C4-2B (cell line): ENCODE measurements around the gene MYBPC3.

Experiments used
- CTCF ChIP-seq: fragments of 450-650 bp; conservative IDR thresholded peaks from 2 replicates; pipeline ENCODE4 v1.5.1; 2017; ENCODE audit warnings: mild to moderate bottlenecking
- ZFX ChIP-seq: fragments of 450-650 bp; IDR thresholded peaks from 2 replicates; pipeline ENCODE4 v1.6.1; 2017

- TF ChIP-seq CTCF (no peak), ZFX (no peak)
Measured at GRCh38 chr11:47327025-47327424, 25.5 kb downstream of the MYBPC3 start.
